Choroid plexus epithelial cell (primary cell): ENCODE measurements around the gene TCF7L1.

Source experiments
- DNase-seq: peaks from one replicate; pipeline ENCODE4 v3.0.0-alpha.2; 2010; ENCODE audit warnings: low read depth
- H3K4me3 ChIP-seq: 2 replicates; pipeline ENCODE4 v1.5.1; 2011; ENCODE audit warnings: low read depth, mild to moderate bottlenecking, control low read depth, low read length, moderate library complexity
- CTCF ChIP-seq: conservative IDR thresholded peaks from 2 replicates; pipeline ENCODE4 v1.5.1; 2011; ENCODE audit warnings: low read depth, mild to moderate bottlenecking, control low read depth, inconsistent platforms, low read length, moderate library complexity

Gene TCF7L1

DNA sequence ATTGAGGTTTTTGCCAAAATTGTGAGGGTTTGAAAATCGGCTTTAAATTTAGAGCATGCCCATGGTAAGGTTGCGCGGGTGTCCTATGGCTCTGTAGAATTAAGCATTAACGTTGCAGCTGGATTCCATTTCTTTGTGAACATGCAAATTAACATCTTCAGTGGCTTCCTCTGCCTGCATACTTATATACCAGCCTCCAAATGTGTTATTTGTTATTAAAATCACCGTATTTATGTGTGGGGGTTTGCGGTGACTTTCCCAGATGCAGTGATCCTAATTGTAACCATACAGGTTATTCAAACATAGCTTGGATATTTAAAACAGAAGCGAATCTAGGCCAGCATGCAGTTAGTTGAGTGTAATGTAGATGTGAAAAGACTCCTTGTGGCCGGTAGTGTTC, 114.4 kb downstream of the TCF7L1 start:
- no peak for DNase-seq
- no peak overlapping the region for H3K4me3 ChIP-seq
- TF ChIP-seq CTCF, result no peak

- no peak for TF ChIP-seq CTCF
- H3K4me3 ChIP-seq, result no peak overlapping the region
- peak; percentile 67 for DNase-seq
Measured at GRCh38 chr2:85248773-85249509, 115.7 kb downstream of the TCF7L1 start.

DNA sequence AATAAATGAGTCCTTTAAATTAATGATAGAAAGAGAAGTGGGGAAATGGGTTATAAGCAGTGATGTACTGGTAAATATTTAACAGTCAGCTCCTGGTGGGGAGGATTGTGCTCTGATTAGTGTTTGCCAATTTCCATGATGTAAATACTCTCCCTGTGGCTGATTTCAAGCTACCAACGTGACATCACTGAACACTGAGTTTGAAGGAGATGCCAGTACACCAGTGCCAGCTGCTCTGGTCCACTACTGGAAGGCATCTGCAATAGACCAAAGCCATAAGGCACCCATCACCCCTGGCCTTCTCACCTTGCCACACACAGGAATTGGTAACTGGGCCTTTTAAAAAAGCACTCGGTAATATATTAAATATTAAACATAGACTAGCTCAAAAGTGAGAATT, 116.9 kb downstream of the TCF7L1 start:
- no peak overlapping the region for H3K4me3 ChIP-seq
- no peak for DNase-seq
- no peak for TF ChIP-seq CTCF

DNA sequence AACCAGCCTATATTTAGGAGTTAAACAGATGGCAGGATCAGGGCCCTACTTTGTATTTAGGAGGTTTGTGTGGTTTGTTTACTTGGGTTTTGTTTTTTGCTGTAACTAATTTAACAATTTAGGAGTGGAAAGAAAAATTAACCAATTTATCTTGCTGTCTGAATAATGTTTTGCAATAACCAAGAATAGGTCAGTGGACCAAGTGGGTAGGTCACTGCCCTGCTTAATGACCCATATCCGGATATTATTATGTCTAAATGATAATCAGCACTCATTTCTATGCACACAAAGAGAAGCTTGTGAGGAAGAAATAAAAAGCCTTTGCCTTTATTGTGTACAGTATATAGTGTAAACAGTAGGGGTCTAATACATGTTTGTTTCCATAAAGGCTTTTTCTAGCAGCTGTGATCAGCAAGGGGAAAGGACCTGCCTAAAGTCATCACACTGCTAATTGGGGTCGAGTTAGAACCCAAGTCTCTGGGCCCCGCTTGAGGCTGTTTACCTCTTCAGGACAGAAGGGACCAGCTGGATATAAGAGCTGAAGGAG, 118.0 kb downstream of the TCF7L1 start:
- no peak for DNase-seq
- TF ChIP-seq CTCF, result no peak
- no peak overlapping the region for H3K4me3 ChIP-seq

DNA sequence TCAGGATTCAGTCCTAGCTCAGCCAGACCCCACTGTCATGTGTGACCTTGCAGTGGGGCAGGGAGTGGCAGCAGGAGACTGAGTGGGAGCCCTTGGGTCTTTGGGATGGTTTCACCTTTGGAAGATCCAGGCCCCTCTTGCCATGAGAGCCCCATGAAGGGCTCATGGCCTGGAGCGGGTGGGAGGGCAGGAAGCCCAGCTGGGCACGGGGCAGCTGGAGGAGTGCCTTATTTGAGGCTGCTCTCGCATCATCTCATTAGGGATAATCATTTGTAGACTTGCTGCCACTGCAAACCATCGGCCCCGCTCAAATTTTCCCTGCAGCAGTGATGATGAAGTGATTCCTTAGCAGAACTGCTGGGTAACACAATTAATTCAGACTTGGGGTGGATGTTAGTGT, 120.7 kb downstream of the TCF7L1 start:
- no peak overlapping the region for H3K4me3 ChIP-seq
- DNase-seq, result no peak
- no peak for TF ChIP-seq CTCF

DNA sequence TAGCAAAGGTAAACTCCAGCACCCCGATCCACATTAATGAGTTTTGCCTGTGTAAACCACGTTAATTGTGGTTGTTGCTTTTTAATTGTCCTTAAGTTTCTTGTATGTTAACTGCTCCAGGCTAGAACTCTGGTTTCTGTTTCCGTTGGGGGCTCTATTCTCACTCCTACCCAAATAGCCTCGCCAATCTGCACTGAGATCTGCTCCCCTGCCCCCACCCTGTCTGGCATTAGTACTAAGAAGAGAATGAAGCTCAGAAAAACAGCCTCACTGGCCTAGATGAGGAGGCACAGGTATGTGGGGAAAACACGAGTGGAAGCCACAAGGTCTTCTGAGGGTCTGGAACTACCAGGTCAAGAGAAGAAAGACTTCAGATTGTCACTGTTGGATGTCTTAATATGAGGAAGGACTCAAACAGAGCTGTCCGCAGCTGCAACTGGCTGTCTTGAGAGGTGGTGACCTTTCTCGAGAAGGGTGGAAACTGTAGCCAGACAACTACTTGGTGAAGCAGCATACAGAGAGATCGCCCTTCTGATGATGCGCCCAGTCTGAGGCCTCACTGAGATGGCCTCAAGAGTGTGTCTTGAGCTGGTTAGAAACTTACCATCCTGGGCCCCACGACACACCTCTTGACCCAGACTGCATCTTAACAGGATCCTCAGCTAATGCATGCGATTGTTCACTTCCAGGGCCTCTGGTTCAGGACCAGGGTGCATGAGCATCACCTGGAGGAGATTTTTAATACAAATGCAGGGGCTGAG, 121.5 kb downstream of the TCF7L1 start:
- DNase-seq, result no peak
- no peak for TF ChIP-seq CTCF
- H3K4me3 ChIP-seq, result no peak overlapping the region
